ENCODE results near the gene WDR37. TPM values are rescaled to one million over a fixed set of nuclear protein-coding genes. Genes with fewer than 3 reads are reported as not detected.

The WDR37 gene
- total RNA-seq, 2 experiments from 2014 or later: 24.9 to 27.0 TPM

- Mint-ChIP-seq H3K36me3 (ENCODE audit: low read depth) (peaks cover 46% of the 10 kb centered on the region), H3K4me3 (no peak overlapping the region), H3K4me1 (ENCODE audit: low read depth) (peaks cover 28% of the 10 kb centered on the region), H3K9me3 (ENCODE audit: insufficient read depth) (peaks cover 9% of the 10 kb centered on the region), H3K27ac (peak overlapping the region; percentile 35), H3K27me3 (ENCODE audit: low read depth) (peaks cover 9% of the 10 kb centered on the region)
- ChIA-PET CTCF (interaction anchor here (1.5 kb wide), 1 partner anchor 23 kb away, joined by 3 read pairs; no protein-coding TSS in a partner anchor), POLR2A (interaction anchor here (0.8 kb wide), 1 partner anchor 16 kb away, joined by 3 read pairs; no protein-coding TSS in a partner anchor)
- ATAC-seq: peak; percentile 49
- peak; percentile 25 for DNase-seq
These were observed 77.4 kb downstream of the WDR37 start for GRCh38 chr10:1133495-1134045.

DNA sequence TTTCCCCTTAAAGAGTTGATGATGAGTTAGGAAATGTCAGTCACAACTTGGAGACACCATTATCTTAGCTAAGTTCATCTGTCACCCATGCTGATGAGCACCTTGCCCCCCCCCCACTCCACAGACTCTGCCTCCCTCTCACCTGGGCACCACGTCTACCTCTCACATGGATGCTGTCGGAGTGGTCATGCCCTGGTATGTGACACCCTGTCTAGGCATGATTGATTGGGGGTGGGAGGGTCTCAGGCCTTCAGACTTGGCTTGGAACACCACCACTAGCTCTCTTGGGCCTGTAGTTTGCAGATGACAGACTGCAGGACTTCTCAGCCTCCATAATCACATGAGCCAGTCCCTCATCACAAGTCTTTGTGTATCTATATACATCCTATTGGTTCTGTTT, 78.0 kb downstream of the WDR37 start:
- DNase-seq (peak; percentile 7), ATAC-seq (no peak)
- ChIA-PET CTCF (interaction anchor here (1.5 kb wide), 1 partner anchor 24 kb away, joined by 3 read pairs; no protein-coding TSS in a partner anchor), POLR2A (no interaction called here)
- Mint-ChIP-seq H3K9me3 (ENCODE audit: insufficient read depth) (peaks cover 15% of the 10 kb centered on the region), H3K36me3 (ENCODE audit: low read depth) (peaks cover 42% of the 10 kb centered on the region), H3K4me3 (no peak overlapping the region), H3K27me3 (ENCODE audit: low read depth) (peaks cover 15% of the 10 kb centered on the region), H3K4me1 (ENCODE audit: low read depth) (peaks cover 28% of the 10 kb centered on the region), H3K27ac (no peak overlapping the region)

GRCh38 chr10:1136268-1136667, 80.1 kb downstream of the WDR37 start:
- no peak overlapping the region for H3K4me3 Mint-ChIP-seq
- H3K27ac Mint-ChIP-seq: no peak overlapping the region
- CTCF ChIA-PET: interaction anchor here (1.6 kb wide), 1 partner anchor 26 kb away, joined by 4 read pairs; no protein-coding TSS in a partner anchor
- H3K4me1 Mint-ChIP-seq (ENCODE audit: low read depth): peaks cover 28% of the 10 kb centered on the region
- H3K9me3 Mint-ChIP-seq (ENCODE audit: insufficient read depth): peaks cover 25% of the 10 kb centered on the region
- POLR2A ChIA-PET: no interaction called here
- DNase-seq (no peak), ATAC-seq (no peak)
- H3K36me3 Mint-ChIP-seq (ENCODE audit: low read depth): peaks cover 20% of the 10 kb centered on the region
- H3K27me3 Mint-ChIP-seq (ENCODE audit: low read depth): peaks cover 25% of the 10 kb centered on the region

- Mint-ChIP-seq H3K27me3 (ENCODE audit: low read depth) (peaks cover 27% of the 10 kb centered on the region), H3K4me3 (no peak overlapping the region), H3K9me3 (ENCODE audit: insufficient read depth) (peaks cover 25% of the 10 kb centered on the region), H3K27ac (no peak overlapping the region), H3K36me3 (ENCODE audit: low read depth) (peaks cover 9% of the 10 kb centered on the region), H3K4me1 (ENCODE audit: low read depth) (peaks cover 16% of the 10 kb centered on the region)
- ATAC-seq (no peak), DNase-seq (peak; percentile 9)
- POLR2A ChIA-PET: no interaction called here
- CTCF ChIA-PET: no interaction called here
These were observed 81.4 kb downstream of the WDR37 start for GRCh38 chr10:1137499-1138163.

- DNase-seq (no peak), ATAC-seq (no peak)
- Mint-ChIP-seq H3K27me3 (ENCODE audit: low read depth) (peaks cover 34% of the 10 kb centered on the region), H3K4me3 (no peak overlapping the region), H3K27ac (no peak overlapping the region), H3K4me1 (ENCODE audit: low read depth) (peaks cover 8% of the 10 kb centered on the region), H3K9me3 (ENCODE audit: insufficient read depth) (peaks cover 25% of the 10 kb centered on the region), H3K36me3 (ENCODE audit: low read depth) (peaks cover 4% of the 10 kb centered on the region)
- ChIA-PET CTCF (no interaction called here), POLR2A (no interaction called here)
These were observed 82.3 kb downstream of the WDR37 start for GRCh38 chr10:1138529-1138928.

- Mint-ChIP-seq H3K4me1 (ENCODE audit: low read depth) (no peaks in the 10 kb centered on the region), H3K9me3 (ENCODE audit: insufficient read depth) (peaks cover 36% of the 10 kb centered on the region), H3K27ac (no peak overlapping the region), H3K4me3 (no peak overlapping the region), H3K27me3 (ENCODE audit: low read depth) (peaks cover 39% of the 10 kb centered on the region), H3K36me3 (ENCODE audit: low read depth) (peaks cover 4% of the 10 kb centered on the region)
- ATAC-seq (no peak), DNase-seq (no peak)
- POLR2A ChIA-PET: no interaction called here
- CTCF ChIA-PET: no interaction called here
These were observed 85.1 kb downstream of the WDR37 start for GRCh38 chr10:1141261-1141660.

- Mint-ChIP-seq H3K4me3 (no peak overlapping the region), H3K27ac (no peak overlapping the region), H3K27me3 (ENCODE audit: low read depth) (peaks cover 39% of the 10 kb centered on the region), H3K36me3 (ENCODE audit: low read depth) (peaks cover 5% of the 10 kb centered on the region), H3K9me3 (ENCODE audit: insufficient read depth) (peaks cover 38% of the 10 kb centered on the region), H3K4me1 (ENCODE audit: low read depth) (no peaks in the 10 kb centered on the region)
- CTCF ChIA-PET: no interaction called here
- POLR2A ChIA-PET: no interaction called here
- no peak for DNase-seq
- ATAC-seq: no peak
These were observed 85.5 kb downstream of the WDR37 start for GRCh38 chr10:1141701-1142100.

GRCh38 chr10:1142596-1142995, 86.4 kb downstream of the WDR37 start:
- H3K4me1 Mint-ChIP-seq (ENCODE audit: low read depth): no peaks in the 10 kb centered on the region

GRCh38 chr10:1147810-1148209, 91.6 kb downstream of the WDR37 start:
- Mint-ChIP-seq H3K9me3 (ENCODE audit: insufficient read depth) (peaks cover 20% of the 10 kb centered on the region), H3K27ac (no peak overlapping the region), H3K4me3 (no peak overlapping the region), H3K36me3 (ENCODE audit: low read depth) (peaks cover 7% of the 10 kb centered on the region), H3K4me1 (ENCODE audit: low read depth) (peaks cover 29% of the 10 kb centered on the region), H3K27me3 (ENCODE audit: low read depth) (peaks cover 18% of the 10 kb centered on the region)
- DNase-seq (no peak), ATAC-seq (no peak)
- POLR2A ChIA-PET: no interaction called here
- CTCF ChIA-PET: no interaction called here

More at GRCh38 chr10:1142596-1142995, 86.4 kb downstream of the WDR37 start:
- ATAC-seq (no peak), DNase-seq (peak; percentile 51)
- Mint-ChIP-seq H3K9me3 (ENCODE audit: insufficient read depth) (peaks cover 41% of the 10 kb centered on the region), H3K27ac (no peak overlapping the region), H3K4me3 (no peak overlapping the region), H3K36me3 (ENCODE audit: low read depth) (peaks cover 9% of the 10 kb centered on the region), H3K27me3 (ENCODE audit: low read depth) (peaks cover 43% of the 10 kb centered on the region)
- POLR2A ChIA-PET: no interaction called here
- CTCF ChIA-PET: no interaction called here

DNA sequence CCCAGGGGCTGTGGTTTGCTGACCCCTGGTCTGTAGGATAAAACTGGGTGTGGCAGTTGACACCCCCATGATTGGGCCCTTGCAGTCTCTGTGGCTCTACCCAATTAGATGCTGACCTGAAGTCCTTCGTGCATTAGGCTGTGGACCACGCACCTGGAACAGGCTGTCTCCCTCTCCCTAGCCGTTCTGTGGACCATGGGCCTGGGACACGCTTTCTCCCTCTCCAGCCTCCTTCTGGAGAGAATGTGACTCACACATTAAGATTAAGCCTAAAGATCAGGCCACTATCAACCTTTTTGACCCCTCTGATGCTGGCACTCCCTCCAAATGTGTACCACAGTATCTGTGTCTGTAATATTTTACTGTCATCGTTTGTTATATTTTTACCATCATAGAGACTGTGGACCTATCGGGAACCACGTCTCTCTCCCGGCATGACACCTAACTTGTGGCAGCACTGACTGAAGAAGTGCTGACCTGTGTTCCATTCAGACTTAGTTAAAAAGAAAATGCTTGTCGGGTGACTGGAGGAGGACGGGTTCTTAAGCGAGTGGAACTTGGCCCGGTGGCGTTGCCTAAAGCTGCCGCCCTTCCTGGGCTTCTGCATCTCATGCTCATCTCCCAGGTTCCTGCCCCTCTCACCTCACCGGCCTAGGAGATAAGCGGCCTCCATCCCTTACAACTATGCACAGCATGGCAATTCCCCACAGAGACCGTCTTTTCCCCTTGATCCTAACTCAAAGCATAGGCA, 92.8 kb downstream of the WDR37 start:
- Mint-ChIP-seq H3K9me3 (ENCODE audit: insufficient read depth) (peaks cover 20% of the 10 kb centered on the region), H3K27me3 (ENCODE audit: low read depth) (peaks cover 11% of the 10 kb centered on the region), H3K4me1 (ENCODE audit: low read depth) (peaks cover 38% of the 10 kb centered on the region), H3K27ac (no peak overlapping the region), H3K36me3 (ENCODE audit: low read depth) (peaks cover 7% of the 10 kb centered on the region), H3K4me3 (no peak overlapping the region)
- DNase-seq (no peak), ATAC-seq (no peak)
- POLR2A ChIA-PET: interaction anchor here (1.1 kb wide), 1 partner anchor 16 kb away, joined by 3 read pairs; no protein-coding TSS in a partner anchor
- CTCF ChIA-PET: no interaction called here

DNA sequence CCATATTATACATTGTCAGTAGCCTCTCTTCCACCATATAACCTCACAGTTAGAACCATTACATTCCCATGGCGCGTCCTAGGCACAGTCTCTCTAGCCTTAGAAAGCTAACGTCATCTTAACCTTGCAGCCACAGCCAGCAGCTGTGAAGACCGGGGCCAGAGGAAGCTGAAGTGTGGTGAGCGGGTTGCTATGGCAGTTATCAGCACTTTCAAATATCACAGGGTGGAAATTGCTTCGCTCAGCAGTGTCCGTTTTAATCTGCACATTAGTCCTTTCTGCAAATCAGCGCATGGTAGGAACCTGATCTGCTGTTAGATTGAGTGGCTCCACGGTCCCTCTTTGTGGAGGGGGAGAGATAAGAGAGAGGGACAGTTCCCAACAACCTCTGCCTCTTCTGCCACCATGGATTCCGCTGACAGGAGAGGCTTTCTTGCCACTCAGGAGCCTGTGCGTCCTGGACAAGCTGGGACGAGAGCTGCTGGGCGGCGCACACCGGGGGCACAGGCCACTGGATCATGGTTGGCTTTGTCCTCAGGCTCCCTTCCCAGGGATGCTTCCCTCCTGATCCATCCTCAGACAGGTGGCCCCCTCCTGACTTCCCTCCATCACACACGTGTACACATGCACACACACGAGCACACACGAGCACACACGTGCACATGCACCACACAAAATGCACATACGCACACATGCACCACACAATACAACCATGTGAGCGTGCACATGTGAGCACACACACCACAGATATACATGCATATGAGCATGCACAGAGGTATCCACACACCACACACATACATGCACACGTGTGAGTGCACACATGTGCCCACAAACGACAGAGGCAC, 93.8 kb downstream of the WDR37 start:
- Mint-ChIP-seq H3K27ac (peak overlapping the region; percentile 9), H3K9me3 (ENCODE audit: insufficient read depth) (peaks cover 15% of the 10 kb centered on the region), H3K36me3 (ENCODE audit: low read depth) (peaks cover 7% of the 10 kb centered on the region), H3K4me3 (no peak overlapping the region), H3K4me1 (ENCODE audit: low read depth) (peaks cover 40% of the 10 kb centered on the region), H3K27me3 (ENCODE audit: low read depth) (peaks cover 4% of the 10 kb centered on the region)
- CTCF ChIA-PET: no interaction called here
- POLR2A ChIA-PET: interaction anchor here (0.5 to 1.1 kb wide), 3 partner anchors 17 to 94 kb away, joined by 3 read pairs; no protein-coding TSS in a partner anchor
- peak; percentile 91 for ATAC-seq
- DNase-seq: peak; percentile 75
